Activated T-cell treated with anti-CD3 and anti-CD28 coated beads for 24 hours (primary cell): ENCODE results near the gene COLEC12.
"Not testable (repeated sequence)": the region's sequence is repeated elsewhere in the genome, so short reads cannot be mapped to it uniquely, and the experiment has no call there.

ENCODE experiments used
- DNase-seq: peaks from one replicate; pipeline ENCODE4 v3.0.0-alpha.2; 2020; ENCODE audit warnings: low read depth

The COLEC12 gene

GRCh38 chr18:413233-413632 is 87.3 kb downstream of the COLEC12 start:
- DNase-seq: no peak

- no peak for DNase-seq
Measured at GRCh38 chr18:410047-410455, 90.5 kb downstream of the COLEC12 start.

GRCh38 chr18:408367-408766 is 92.1 kb downstream of the COLEC12 start:
- DNase-seq: no peak

DNA sequence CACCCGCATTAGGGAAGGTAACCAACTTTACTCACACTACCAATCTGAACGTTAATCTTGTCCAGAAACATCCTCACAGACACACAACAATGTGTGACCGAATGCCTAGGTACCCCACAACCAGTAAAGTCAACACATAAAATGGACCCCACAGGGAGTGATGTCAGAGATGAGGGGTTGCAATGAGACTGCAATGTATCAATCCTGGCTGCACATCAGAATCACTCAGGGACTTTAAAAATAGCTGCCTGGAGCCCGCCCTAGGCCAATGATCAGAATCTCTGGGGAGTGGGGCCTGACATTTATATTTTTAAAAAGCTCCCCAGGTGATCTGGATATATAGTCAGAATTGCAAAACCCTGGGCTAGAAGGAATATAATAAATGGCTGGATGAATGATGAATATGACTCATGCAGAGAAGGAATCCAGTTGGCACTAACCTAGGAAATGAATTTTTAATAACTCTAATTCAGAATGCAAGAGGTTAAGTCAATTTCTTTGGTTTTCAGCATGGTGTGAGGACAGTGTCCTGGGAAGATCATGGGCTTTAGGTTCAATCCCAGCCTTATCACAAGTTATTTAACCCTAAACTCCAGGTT is 92.8 kb downstream of the COLEC12 start:
- DNase-seq: no peak

DNA sequence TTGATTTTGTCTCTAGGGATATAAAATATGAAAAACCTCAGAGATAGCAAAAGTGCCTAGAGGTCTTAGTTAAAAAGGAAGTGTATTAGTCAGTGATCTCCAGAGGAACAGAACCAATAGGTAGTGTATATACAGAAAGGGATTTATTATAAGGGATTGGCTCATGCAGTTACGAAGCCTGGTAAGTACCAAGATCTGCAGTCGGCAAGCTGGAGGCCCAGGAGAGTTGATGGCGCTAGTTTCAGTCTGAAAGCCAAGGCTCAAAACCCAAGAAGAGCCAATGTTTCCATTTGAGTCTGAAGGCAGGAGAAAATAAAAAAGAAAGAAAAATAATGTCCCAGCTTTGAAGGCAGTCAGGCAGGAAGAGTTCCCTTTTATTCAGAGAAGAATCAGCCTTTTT is 93.3 kb downstream of the COLEC12 start:
- DNase-seq: no peak

GRCh38 chr18:406677-407076 is 93.8 kb downstream of the COLEC12 start:
- DNase-seq: no peak

GRCh38 chr18:405006-405405 is 95.5 kb downstream of the COLEC12 start:
- DNase-seq: not testable (repeated sequence)

DNA sequence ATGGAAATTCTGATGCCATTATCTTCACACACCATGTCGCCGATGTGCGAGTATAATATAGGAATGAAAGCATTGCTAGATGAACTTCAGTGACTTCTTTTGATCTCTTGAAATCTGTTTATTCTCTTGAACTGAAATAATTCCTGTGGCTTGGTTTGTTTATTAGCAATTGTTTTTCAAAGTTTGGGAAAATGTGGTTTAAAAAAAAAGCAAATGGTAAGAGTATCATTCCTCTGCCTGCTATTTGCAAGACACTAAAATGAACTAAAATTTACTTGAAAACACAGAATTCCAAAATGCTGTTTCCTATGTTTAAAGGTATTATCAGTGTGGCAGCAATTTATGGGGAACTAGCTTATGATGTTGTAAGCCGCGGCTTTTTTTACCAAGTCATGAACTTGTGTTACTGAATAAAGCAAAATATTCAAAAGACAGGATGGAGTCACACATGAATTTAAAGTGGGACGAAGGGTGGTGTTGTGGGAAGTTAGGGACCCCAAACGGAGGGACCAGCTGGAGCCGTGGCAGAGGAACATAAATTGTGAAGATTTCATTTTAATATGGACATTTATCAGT is 96.4 kb downstream of the COLEC12 start:
- no peak for DNase-seq

DNA sequence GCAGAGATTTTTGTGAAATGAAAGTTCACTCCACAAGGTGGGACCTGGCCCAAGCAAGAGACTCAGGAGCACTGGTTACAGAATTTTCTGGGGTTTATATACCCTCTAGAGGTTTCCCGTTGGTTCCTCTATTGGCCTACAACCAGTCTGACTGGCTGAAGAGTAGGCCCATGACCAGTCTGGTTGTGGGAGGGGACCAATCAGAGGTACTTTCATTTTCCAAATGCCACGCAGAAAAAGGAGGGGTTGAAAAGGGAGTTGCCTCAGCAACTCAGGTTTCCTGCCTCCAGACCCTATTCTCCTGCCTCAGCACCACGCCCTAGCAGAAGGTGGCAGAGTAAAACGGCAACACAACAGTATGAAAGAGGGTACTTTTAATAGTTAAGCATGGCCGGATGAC is 98.4 kb downstream of the COLEC12 start:
- no peak for DNase-seq

DNA sequence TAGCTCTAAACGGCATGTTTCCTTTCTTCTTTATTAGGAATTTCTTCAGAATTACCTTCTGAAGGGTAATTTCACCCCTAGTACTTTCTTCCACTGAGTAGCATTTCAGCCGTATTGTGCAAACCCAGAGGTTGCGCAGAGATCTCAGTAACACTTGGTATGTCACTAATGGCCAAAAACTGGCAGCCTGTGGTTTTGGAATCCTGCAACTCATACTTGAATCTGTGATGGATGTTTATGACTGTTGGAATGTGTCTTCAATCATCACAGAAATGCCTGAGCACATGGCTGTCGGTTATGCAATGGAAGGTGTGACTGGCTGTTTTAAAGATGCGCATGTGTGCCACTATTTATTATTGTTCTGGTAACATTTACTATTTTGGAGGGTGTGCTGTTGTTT is 100.0 kb downstream of the COLEC12 start:
- no peak for DNase-seq

- DNase-seq: no peak
Measured at GRCh38 chr18:399631-400135, 100.8 kb downstream of the COLEC12 start.

- no peak for DNase-seq
Measured at GRCh38 chr18:398935-399630, 101.4 kb downstream of the COLEC12 start.

- no peak for DNase-seq
Measured at GRCh38 chr18:396556-396955, 103.9 kb downstream of the COLEC12 start.

GRCh38 chr18:396251-396555 is 104.3 kb downstream of the COLEC12 start:
- DNase-seq: no peak

- no peak for DNase-seq
Measured at GRCh38 chr18:395456-396250, 104.8 kb downstream of the COLEC12 start.

GRCh38 chr18:394987-395362 is 105.5 kb downstream of the COLEC12 start:
- no peak for DNase-seq

GRCh38 chr18:394262-394986 is 106.1 kb downstream of the COLEC12 start:
- no peak for DNase-seq

DNA sequence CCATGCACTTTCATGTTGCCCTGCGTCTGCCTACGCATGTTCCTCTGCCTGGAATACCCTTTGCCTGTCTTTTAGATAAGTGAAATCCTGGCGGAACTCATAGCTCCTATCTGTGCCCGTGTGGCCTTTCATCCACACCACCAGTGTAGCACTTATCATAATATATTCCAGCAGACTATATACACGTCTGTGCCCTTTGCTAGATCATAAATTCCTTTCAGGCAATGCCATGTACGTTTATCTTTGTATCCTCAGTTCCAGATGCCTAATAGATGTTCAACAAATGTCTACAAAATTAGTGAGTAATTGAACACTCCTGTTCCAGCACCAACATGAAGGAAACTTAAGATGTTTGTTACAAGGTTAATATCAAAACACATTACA is 106.9 kb downstream of the COLEC12 start:
- no peak for DNase-seq

- DNase-seq: no peak
Measured at GRCh38 chr18:392928-393573, 107.5 kb downstream of the COLEC12 start.

GRCh38 chr18:390741-391478 is 109.6 kb downstream of the COLEC12 start:
- no peak for DNase-seq
